HTERT RPE-1 (cell line): ENCODE results near the gene CALM1.

ENCODE experiments used
- in situ Hi-C: fragments of 300-500 bp; cut with MboI; formaldehyde crosslinking; loops from 4 replicates; pipeline ENCODE4 v1.14.3; 2020; ENCODE audit warnings: low sequenced_read_pairs

Gene CALM1

GRCh38 chr14:90407230-90407629 is 10.4 kb downstream of the CALM1 start:
- in situ Hi-C loops = no loop called here

- in situ Hi-C loops = no loop called here
Observed at GRCh38 chr14:90408713-90409112, 11.9 kb downstream of the CALM1 start.

GRCh38 chr14:90409209-90409730 is 12.4 kb downstream of the CALM1 start:
- in situ Hi-C loops = no loop called here

- in situ Hi-C loops = no loop called here
Observed at GRCh38 chr14:90412058-90412457, 15.2 kb downstream of the CALM1 start.

GRCh38 chr14:90416720-90417119 is 19.9 kb downstream of the CALM1 start:
- in situ Hi-C loops = no loop called here

GRCh38 chr14:90418053-90418452 is 21.2 kb downstream of the CALM1 start:
- in situ Hi-C loops = no loop called here

GRCh38 chr14:90419200-90419599 is 22.4 kb downstream of the CALM1 start:
- in situ Hi-C loops = no loop called here

- in situ Hi-C loops = no loop called here
Observed at GRCh38 chr14:90421001-90421631, 24.3 kb downstream of the CALM1 start.

GRCh38 chr14:90421632-90422020 is 24.8 kb downstream of the CALM1 start:
- in situ Hi-C loops = no loop called here

GRCh38 chr14:90423166-90423565 is 26.3 kb downstream of the CALM1 start:
- in situ Hi-C loops = no loop called here

- in situ Hi-C loops = no loop called here
Observed at GRCh38 chr14:90424075-90424474, 27.2 kb downstream of the CALM1 start.

GRCh38 chr14:90424686-90425372 is 28.0 kb downstream of the CALM1 start:
- in situ Hi-C loops = no loop called here

- in situ Hi-C loops = no loop called here
Observed at GRCh38 chr14:90425373-90425879, 28.6 kb downstream of the CALM1 start.

GRCh38 chr14:90426031-90426540 is 29.3 kb downstream of the CALM1 start:
- in situ Hi-C loops = no loop called here

GRCh38 chr14:90426663-90427062 is 29.8 kb downstream of the CALM1 start:
- in situ Hi-C loops = no loop called here

GRCh38 chr14:90427848-90428426 is 31.1 kb downstream of the CALM1 start:
- in situ Hi-C loops = no loop called here

- in situ Hi-C loops = no loop called here
Observed at GRCh38 chr14:90428676-90429075, 31.8 kb downstream of the CALM1 start.

GRCh38 chr14:90429236-90429635 is 32.4 kb downstream of the CALM1 start:
- in situ Hi-C loops = no loop called here

- in situ Hi-C loops = no loop called here
Observed at GRCh38 chr14:90429754-90430153, 32.9 kb downstream of the CALM1 start.

- in situ Hi-C loops = no loop called here
Observed at GRCh38 chr14:90434370-90435020, 37.7 kb downstream of the CALM1 start.

GRCh38 chr14:90438841-90439240 is 42.0 kb downstream of the CALM1 start:
- in situ Hi-C loops = no loop called here
